GM21367 (cell line): Measurements from ENCODE around the gene NRROS.
"Not testable (repeated sequence)": the region's sequence is repeated elsewhere in the genome, so short reads cannot be mapped to it uniquely, and the experiment has no call there.

Source experiments
- ATAC-seq: cut with Tn5 transposase; IDR thresholded peaks from one replicate; pipeline ENCODE4 v1.9.1; 2021; ENCODE audit not compliant: unreplicated experiment

Gene NRROS

DNA sequence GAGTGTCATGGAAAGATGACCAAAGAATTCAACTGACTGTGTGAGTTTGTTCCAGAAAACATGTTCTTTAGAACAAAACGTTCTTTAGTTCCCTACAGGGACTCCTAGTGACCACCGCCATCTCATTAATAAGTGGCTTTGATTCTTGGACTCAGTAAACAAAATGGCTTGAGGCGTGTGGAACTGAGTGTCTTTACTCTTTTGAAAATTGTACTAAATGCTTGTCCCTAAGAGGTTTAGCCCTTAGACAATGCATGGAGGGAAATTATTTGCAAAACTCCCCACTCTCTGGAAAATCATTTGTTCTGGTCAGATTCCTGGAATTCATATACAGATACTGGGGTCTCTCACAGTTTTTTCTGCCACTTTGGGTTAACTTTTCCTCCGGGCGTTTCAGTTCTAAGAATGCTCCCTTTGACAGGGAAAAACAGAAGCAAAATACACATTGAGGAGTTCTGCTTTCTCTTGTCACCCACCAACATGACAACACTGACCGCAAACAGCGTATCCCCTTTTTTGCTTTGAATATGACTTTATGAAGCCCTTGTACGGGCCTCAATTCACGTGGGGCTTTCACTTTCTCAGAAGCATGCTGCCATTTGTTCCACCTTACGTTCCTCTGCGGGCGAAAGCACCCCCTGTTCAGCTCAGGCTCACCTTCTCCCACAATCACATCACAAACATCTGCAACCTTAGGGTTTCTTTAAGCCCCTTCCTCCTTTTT is 15.3 kb upstream of the NRROS start:
- ATAC-seq = peak; percentile 53

- no peak for ATAC-seq
Observed at GRCh38 chr3:196624907-196625306, 14.6 kb upstream of the NRROS start.

DNA sequence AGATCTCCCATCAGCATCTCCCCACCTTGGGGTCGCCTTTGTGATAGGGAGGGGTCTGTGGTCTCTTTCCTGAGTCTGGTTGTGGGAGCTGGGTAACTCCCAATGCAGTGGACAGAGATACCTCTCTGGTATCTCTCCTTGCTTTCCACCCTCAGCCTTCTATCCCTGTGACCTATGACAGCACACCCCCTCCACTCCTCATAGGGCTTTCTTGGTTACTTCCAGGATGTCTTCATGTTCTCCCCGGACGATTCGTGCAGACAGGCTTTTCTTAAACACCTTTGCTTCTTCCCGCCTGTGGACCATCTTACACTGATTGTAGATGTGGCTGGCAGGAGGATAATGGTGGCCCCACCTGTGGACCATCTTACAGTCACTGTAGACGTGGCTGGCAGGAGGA is 14.2 kb upstream of the NRROS start:
- ATAC-seq = no peak

DNA sequence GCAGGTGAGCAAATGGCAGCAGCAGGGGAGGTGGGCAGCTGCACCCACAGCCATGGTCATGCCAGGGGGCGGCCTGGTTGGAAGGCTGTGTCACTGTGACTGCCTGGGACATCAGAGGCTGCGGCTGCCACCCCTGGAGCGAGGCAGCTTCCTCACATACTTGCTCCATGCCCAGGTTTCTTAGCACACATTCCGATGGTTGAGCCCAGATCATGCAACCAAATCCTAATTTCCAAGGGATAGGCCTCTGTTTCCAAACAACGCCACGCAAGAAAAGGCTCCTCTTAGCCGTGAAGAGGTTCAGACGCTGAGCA is 11.6 kb upstream of the NRROS start:
- ATAC-seq = no peak

- no peak for ATAC-seq
Observed at GRCh38 chr3:196629228-196629627, 10.3 kb upstream of the NRROS start.

- no peak for ATAC-seq
Observed at GRCh38 chr3:196631682-196632045, 7.8 kb upstream of the NRROS start.

DNA sequence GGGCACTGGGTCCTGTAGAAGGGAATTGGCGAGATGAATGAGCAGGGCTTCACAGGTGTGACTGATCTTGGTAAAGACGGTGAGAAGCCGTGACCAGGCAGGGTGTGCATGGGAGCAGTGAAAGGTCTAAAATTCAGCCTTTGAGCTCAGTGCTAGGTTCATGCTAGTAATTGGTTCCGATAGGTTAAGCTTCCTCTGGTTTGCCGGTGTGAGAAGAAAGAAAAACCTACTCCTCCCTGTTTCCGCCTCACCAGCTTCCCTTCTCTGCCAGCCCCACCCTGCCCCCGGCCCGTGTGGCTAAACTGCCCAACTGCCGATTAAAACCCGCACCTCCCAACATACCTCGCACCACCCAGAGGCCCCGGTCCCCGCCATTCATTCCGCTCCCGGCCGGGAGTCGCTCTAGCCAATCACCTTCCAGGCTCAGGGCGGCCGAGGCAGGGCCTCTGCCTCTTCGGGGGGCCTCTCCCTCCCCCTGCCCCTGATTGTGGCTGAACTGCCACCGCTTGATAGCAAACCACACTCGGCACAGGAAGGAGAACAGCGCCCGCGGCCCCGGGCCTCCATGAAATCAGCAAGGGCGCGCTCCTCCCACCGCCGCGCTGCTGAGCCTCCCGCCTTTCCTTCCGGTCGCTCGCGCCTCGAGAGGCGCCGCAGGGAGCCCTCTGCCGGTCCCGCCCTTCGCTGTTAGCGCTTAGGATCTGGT is 7.3 kb upstream of the NRROS start:
- peak; percentile 58 for ATAC-seq

DNA sequence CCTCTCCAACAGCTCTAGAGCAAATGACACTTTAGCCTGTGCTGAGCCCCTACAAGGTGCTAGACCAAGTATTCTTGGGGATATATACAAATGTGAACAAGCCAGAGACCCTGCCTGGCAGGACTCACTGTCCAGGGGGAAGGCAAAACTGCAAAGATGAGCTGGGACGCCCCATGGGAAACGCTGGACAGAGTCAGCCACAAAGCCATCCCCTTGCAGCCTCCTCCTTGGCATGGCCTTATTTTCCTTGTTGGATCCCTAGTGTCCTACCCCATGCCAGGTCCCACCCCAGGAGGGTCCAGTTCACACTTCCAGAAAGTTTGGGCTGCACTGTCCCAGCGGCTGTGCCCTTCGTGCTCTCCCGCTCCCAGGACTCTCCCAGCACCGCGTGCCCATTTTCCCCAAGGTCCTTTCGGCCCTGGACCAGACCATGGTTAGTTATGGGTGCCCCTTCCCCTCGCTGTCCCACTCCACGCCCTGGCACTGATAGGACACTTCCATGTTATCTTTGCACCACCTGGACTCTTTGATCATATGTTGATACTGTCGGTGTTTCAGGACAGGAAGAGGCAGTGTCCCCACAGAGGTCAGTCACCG is 5.8 kb upstream of the NRROS start:
- ATAC-seq = no peak

- ATAC-seq = no peak
Observed at GRCh38 chr3:196634224-196634623, 5.3 kb upstream of the NRROS start.

GRCh38 chr3:196634829-196635228 is 4.7 kb upstream of the NRROS start:
- no peak for ATAC-seq

GRCh38 chr3:196636369-196637349 is 2.8 kb upstream of the NRROS start:
- ATAC-seq = no peak

GRCh38 chr3:196637941-196638340 is 1.6 kb upstream of the NRROS start:
- ATAC-seq = not testable (repeated sequence)

DNA sequence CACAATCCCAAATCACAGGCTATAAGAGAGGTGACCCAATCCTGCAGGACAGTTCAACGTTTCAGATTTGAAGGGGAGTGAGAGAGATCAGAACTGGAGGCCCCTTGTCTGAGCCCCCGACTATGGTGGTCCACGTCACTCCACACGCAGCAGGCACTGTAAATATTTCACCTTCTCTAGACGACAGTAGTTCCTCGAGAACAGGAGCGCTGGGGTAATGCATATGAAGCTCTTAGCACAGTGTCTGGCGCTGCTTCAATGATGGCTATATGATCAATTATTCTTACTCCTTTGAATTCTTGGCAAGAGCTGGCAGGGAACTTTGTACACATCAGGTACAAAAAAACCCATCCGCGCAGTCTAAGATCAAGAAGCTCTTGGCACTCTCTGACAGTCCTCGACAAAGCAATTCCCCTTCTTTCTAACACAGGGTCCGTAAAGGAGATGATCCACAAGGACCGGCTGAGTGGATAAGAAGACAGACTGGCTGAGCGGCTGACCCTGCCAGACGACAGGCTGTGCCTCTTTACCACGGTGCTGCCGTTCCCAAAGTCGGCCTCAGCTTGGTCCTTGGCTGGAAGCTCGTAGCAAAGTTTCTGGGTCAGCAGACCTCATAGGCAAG is 522 bp upstream of the NRROS start:
- ATAC-seq = peak; percentile 5

GRCh38 chr3:196640297-196641018 is 964 bp downstream of the NRROS start:
- ATAC-seq = no peak

DNA sequence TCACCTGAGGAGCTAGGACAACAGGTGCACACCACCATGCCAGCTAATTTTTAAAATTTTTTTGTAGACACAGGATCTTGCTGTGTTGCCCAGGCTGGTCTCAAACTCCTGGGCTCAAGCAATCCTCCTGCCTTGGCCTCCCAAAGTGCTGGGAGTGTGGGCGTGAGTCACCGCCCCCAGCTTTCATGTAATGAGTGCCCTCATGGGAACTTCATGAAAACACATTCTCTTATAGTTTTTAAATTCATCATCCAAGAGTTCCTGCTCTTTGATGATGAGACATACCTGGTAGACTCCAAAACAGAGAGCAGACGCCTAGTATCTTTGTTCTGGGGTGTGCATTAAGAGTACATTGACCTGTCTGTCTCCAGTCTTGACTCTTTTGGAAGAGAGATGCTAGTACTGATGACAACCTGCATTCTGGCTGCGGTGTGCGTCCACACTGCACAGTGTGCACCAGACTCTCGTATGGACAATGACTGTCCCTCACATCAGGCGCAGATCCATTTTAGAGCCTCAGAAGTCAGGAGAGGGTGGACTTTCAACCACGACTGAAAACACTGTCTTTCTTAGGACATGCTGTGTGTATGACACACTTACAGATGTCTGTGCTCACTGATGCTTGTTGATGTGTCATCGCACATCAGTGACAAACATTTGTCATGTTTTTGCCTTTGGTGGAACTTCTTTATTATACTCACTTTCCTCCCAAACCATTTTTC is 2.0 kb downstream of the NRROS start:
- ATAC-seq = no peak

GRCh38 chr3:196642434-196642833 is 2.9 kb downstream of the NRROS start:
- ATAC-seq = no peak

- ATAC-seq = peak; percentile 63
Observed at GRCh38 chr3:196643201-196643749, 3.8 kb downstream of the NRROS start.

- no peak for ATAC-seq
Observed at GRCh38 chr3:196643761-196644160, 4.3 kb downstream of the NRROS start.

DNA sequence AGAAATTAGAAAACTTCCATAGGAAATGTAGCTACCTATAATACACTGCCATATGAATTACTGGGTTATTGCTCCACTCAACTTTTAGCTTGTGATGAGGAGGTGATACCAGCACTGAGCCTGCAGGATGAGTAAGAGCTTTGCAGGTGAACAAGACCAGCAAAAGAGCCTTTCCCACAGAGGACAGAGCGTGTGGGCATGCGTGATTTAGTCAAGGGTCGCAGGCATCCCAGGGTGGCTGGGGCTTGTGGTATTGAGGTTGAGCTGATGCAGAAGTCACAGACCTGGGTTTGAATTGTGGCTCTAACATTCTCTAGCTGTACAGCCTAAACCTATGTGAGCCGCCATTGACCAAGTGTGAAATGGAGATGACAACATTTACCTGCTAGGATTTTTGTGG is 5.6 kb downstream of the NRROS start:
- ATAC-seq = no peak
